HepG2 (cell line): ENCODE results near the gene EFNA2. TPM values are rescaled to one million over a fixed set of nuclear protein-coding genes. Genes with fewer than 3 reads are reported as not detected.
A peak's percentile ranks its signal among the peaks of the same experiment; 100 is the strongest.

Experiments
- BORCS8-MEF2B ChIP-seq: sonication (generic); formaldehyde crosslinking; IDR thresholded peaks from 2 replicates; pipeline ENCODE4 v1.8.0; 2022; ENCODE audit warnings: mild to moderate bottlenecking, missing genetic modification reagents
- CENPBD1 ChIP-seq: sonication (generic); formaldehyde crosslinking; IDR thresholded peaks from 2 replicates; pipeline ENCODE4 v1.8.0; 2022; ENCODE audit warnings: missing genetic modification reagents, low read depth, mild to moderate bottlenecking, borderline replicate concordance
- DMAP1 ChIP-seq: IDR thresholded peaks from 2 replicates; pipeline ENCODE4 v1.6.1; 2016
- ELF1 ChIP-seq: sonication (generic); formaldehyde crosslinking; IDR thresholded peaks from 2 replicates; pipeline ENCODE4 v1.4.0; 2020; ENCODE audit warnings: missing genetic modification reagents
- FLYWCH1 ChIP-seq: sonication (generic); formaldehyde crosslinking; IDR thresholded peaks from 2 replicates; pipeline ENCODE4 v1.8.1; 2023; ENCODE audit warnings: mild to moderate bottlenecking, missing genetic modification reagents
- GFI1 ChIP-seq: sonication (generic); formaldehyde crosslinking; IDR thresholded peaks from 2 replicates; pipeline ENCODE4 v1.5.0; 2020; ENCODE audit warnings: missing genetic modification reagents, mild to moderate bottlenecking, borderline replicate concordance
- GPBP1L1 ChIP-seq: sonication (generic); formaldehyde crosslinking; IDR thresholded peaks from 2 replicates; pipeline ENCODE4 v1.5.0; 2020; ENCODE audit warnings: mild to moderate bottlenecking, missing genetic modification reagents
- GPN1 ChIP-seq: sonication (generic); formaldehyde crosslinking; IDR thresholded peaks from 2 replicates; pipeline ENCODE4 v1.5.1; 2020; ENCODE audit warnings: missing genetic modification reagents, borderline replicate concordance
- HNF1B ChIP-seq: sonication (generic); formaldehyde crosslinking; IDR thresholded peaks from 2 replicates; pipeline ENCODE4 v1.5.1; 2020; ENCODE audit warnings: mild to moderate bottlenecking, moderate library complexity, missing genetic modification reagents
- HNF4A ChIP-seq: sonication (generic); formaldehyde crosslinking; IDR thresholded peaks from 2 replicates; pipeline ENCODE4 v1.4.0; 2020; ENCODE audit warnings: missing genetic modification reagents
- IKZF1 ChIP-seq: fragments of 450-650 bp; IDR thresholded peaks from 2 replicates; pipeline ENCODE4 v1.7.1; 2016
- KLF13 ChIP-seq: sonication (generic); formaldehyde crosslinking; IDR thresholded peaks from 2 replicates; pipeline ENCODE4 v1.4.0; 2020; ENCODE audit warnings: mild to moderate bottlenecking, missing genetic modification reagents
- KMT2B ChIP-seq: IDR thresholded peaks from 2 replicates; pipeline ENCODE4 v1.6.1; 2016; ENCODE audit warnings: missing genetic modification reagents, missing compliant biosample characterization
- MBNL3 ChIP-seq: fragments of 250-450 bp; sonication (Bioruptor Pico); conservative IDR thresholded peaks from 2 replicates; pipeline ENCODE4 v1.8.0; 2022; ENCODE audit warnings: mild to moderate bottlenecking, inconsistent platforms
- POLR2G ChIP-seq: fragments of 200-400 bp; formaldehyde crosslinking; IDR thresholded peaks from 2 replicates; pipeline ENCODE4 v1.6.1; 2018; ENCODE audit warnings: mild to moderate bottlenecking, low read depth, low read length, moderate library complexity
- REXO4 ChIP-seq: sonication (generic); formaldehyde crosslinking; IDR thresholded peaks from 2 replicates; pipeline ENCODE4 v1.8.0; 2022; ENCODE audit warnings: missing genetic modification reagents, mild to moderate bottlenecking, borderline replicate concordance
- SAFB2 ChIP-seq: sonication (generic); formaldehyde crosslinking; IDR thresholded peaks from 2 replicates; pipeline ENCODE4 v1.5.1; 2020; ENCODE audit warnings: missing genetic modification reagents, low read depth, mild to moderate bottlenecking, borderline replicate concordance
- TCF7 ChIP-seq: sonication (generic); IDR thresholded peaks from 2 replicates; pipeline ENCODE4 v1.6.1; 2016; ENCODE audit warnings: antibody characterized with exemption, low read depth
- TFAP4 ChIP-seq: sonication (generic); IDR thresholded peaks from 2 replicates; pipeline ENCODE4 v1.6.1; 2016; ENCODE audit warnings: low read depth, borderline replicate concordance
- THYN1 ChIP-seq: sonication (generic); formaldehyde crosslinking; IDR thresholded peaks from 2 replicates; pipeline ENCODE4 v1.8.1; 2023; ENCODE audit warnings: low read depth, mild to moderate bottlenecking, moderate library complexity, missing genetic modification reagents, borderline replicate concordance
- ZBTB21 ChIP-seq: sonication (generic); formaldehyde crosslinking; IDR thresholded peaks from 2 replicates; pipeline ENCODE4 v1.4.0; 2020; ENCODE audit warnings: missing genetic modification reagents
- ZFP36L2 ChIP-seq: sonication (generic); formaldehyde crosslinking; IDR thresholded peaks from 2 replicates; pipeline ENCODE4 v1.4.0; 2020; ENCODE audit warnings: missing genetic modification reagents
- ZFP41 ChIP-seq: sonication (generic); formaldehyde crosslinking; IDR thresholded peaks from 2 replicates; pipeline ENCODE4 v1.4.0; 2020; ENCODE audit warnings: mild to moderate bottlenecking, missing genetic modification reagents, borderline replicate concordance
- ZNF20 ChIP-seq: sonication (generic); formaldehyde crosslinking; IDR thresholded peaks from 2 replicates; pipeline ENCODE4 v1.4.0; 2020; ENCODE audit warnings: mild to moderate bottlenecking, moderate library complexity, missing genetic modification reagents
- ZNF251 ChIP-seq: sonication (generic); formaldehyde crosslinking; IDR thresholded peaks from 2 replicates; pipeline ENCODE4 v1.9.0; 2021; ENCODE audit warnings: mild to moderate bottlenecking, missing genetic modification reagents
- ZNF615 ChIP-seq: sonication (generic); formaldehyde crosslinking; IDR thresholded peaks from 2 replicates; pipeline ENCODE4 v1.5.0; 2020; ENCODE audit warnings: mild to moderate bottlenecking, missing genetic modification reagents, borderline replicate concordance
- ZNF670 ChIP-seq: sonication (generic); formaldehyde crosslinking; IDR thresholded peaks from 2 replicates; pipeline ENCODE4 v1.8.0; 2022; ENCODE audit warnings: mild to moderate bottlenecking, missing genetic modification reagents, borderline replicate concordance
- ZNF768 ChIP-seq: sonication (generic); formaldehyde crosslinking; IDR thresholded peaks from 2 replicates; pipeline ENCODE4 v1.4.0; 2020; ENCODE audit warnings: missing genetic modification reagents
- polyA plus RNA-seq, 8 experiments: library from polyadenylated mRNA; depleted of rRNA in 3 of 8; stranded (reverse) in 7 of 8; unstranded in 1 of 8; fragments of >200 nt; fragmentation: Illumina TruSeq in 4 of 8; extraction: Trizol in 4 of 8; gene quantifications; 2 replicates each; pipeline versions ENCODE4 v1.2.1 to v1.2.3, GENCODE V29; 2011 to 2016; ENCODE audit warnings: low read depth in 4 of 8, missing spikeins in 1 of 8, mixed read lengths in 1 of 8; ENCODE audit not compliant: insufficient read depth in 1 of 8
- total RNA-seq, 5 experiments: library from RNA; depleted of rRNA; stranded (reverse); fragments of >200 nt; fragmentation: Illumina TruSeq; extraction: Trizol; gene quantifications; 2 replicates each; pipeline ENCODE4 v1.2.3, GENCODE V29; 2016; ENCODE audit warnings: low read depth in 1 of 5

Gene EFNA2
- total and polyA plus RNA-seq, 2 of the 13 experiments (the other 11 are each of a cell fraction or from before 2014, with no cell fraction given) = 6.0 to 9.9 TPM

GRCh38 chr19:1239796-1240737 is 45.6 kb upstream of the EFNA2 start (continued):
- TF ChIP-seq TFAP4 (no peak), SAFB2 (peak; percentile 40), ZNF670 (CRISPR knock-in tag) (no peak), GPBP1L1 (no peak), ZFP41 (CRISPR knock-in tag) (no peak), ZFP36L2 (no peak), GPN1 (CRISPR knock-in tag) (no peak), HNF4A (CRISPR knock-in tag) (no peak), REXO4 (CRISPR knock-in tag) (no peak), ZBTB21 (CRISPR knock-in tag) (peak; percentile 90), CENPBD1 (no peak), KMT2B (CRISPR knock-in tag) (no peak), ZNF768 (CRISPR knock-in tag) (no peak; the same call in 1 of the 2 replicates), KLF13 (no peak), ELF1 (CRISPR knock-in tag) (no peak), POLR2G (peak; percentile 34; the same call in 1 of the 2 replicates), ZNF615 (CRISPR knock-in tag) (no peak), IKZF1 (no peak), ZNF20 (CRISPR knock-in tag) (no peak), THYN1 (CRISPR knock-in tag) (no peak), DMAP1 (no peak), TCF7 (no peak), GFI1 (CRISPR knock-in tag) (no peak; the same call in 1 of the 2 replicates), ZNF251 (CRISPR knock-in tag) (no peak), BORCS8-MEF2B (no peak), FLYWCH1 (no peak), MBNL3 (CRISPR knock-in tag) (no peak), HNF1B (CRISPR knock-in tag) (no peak)
